ENCODE data around the gene TMEM132D.

The TMEM132D gene

GRCh38 chr12:129819391-129819790, 84.4 kb downstream of the TMEM132D start:
- no peak for DNase-seq

- DNase-seq: no peak
These were observed 88.0 kb downstream of the TMEM132D start for GRCh38 chr12:129815846-129816245.

GRCh38 chr12:129811963-129812362, 91.9 kb downstream of the TMEM132D start:
- no peak for DNase-seq

GRCh38 chr12:129807136-129807535, 96.7 kb downstream of the TMEM132D start:
- DNase-seq: no peak

GRCh38 chr12:129791396-129791795, 112.4 kb downstream of the TMEM132D start:
- DNase-seq: no peak

GRCh38 chr12:129790930-129791329, 112.9 kb downstream of the TMEM132D start:
- DNase-seq: no peak

GRCh38 chr12:129790331-129790730, 113.5 kb downstream of the TMEM132D start:
- DNase-seq: no peak

GRCh38 chr12:129789921-129790320, 113.9 kb downstream of the TMEM132D start:
- no peak for DNase-seq

- no peak for DNase-seq
These were observed 115.2 kb downstream of the TMEM132D start for GRCh38 chr12:129788506-129789084.

- no peak for DNase-seq
These were observed 123.8 kb downstream of the TMEM132D start for GRCh38 chr12:129779989-129780388.

GRCh38 chr12:129779033-129779432, 124.8 kb downstream of the TMEM132D start:
- no peak for DNase-seq

- DNase-seq: no peak
These were observed 126.7 kb downstream of the TMEM132D start for GRCh38 chr12:129776977-129777667.

- DNase-seq: no peak
These were observed 131.0 kb downstream of the TMEM132D start for GRCh38 chr12:129772501-129773493.

- no peak for DNase-seq
These were observed 132.6 kb downstream of the TMEM132D start for GRCh38 chr12:129771238-129771637.

GRCh38 chr12:129765719-129766118, 138.1 kb downstream of the TMEM132D start:
- DNase-seq: no peak

- DNase-seq: no peak
These were observed 141.4 kb downstream of the TMEM132D start for GRCh38 chr12:129762436-129762835.

- DNase-seq: no peak
These were observed 150.2 kb downstream of the TMEM132D start for GRCh38 chr12:129753586-129753985.

- no peak for DNase-seq
These were observed 153.4 kb downstream of the TMEM132D start for GRCh38 chr12:129750421-129750820.

GRCh38 chr12:129746318-129746717, 157.5 kb downstream of the TMEM132D start:
- DNase-seq: no peak

- DNase-seq: no peak
These were observed 174.7 kb downstream of the TMEM132D start for GRCh38 chr12:129729170-129729569.

GRCh38 chr12:129727100-129727499, 176.7 kb downstream of the TMEM132D start:
- DNase-seq: no peak

- no peak for DNase-seq
These were observed 180.6 kb downstream of the TMEM132D start for GRCh38 chr12:129723260-129723659.

- DNase-seq: no peak
These were observed 183.2 kb downstream of the TMEM132D start for GRCh38 chr12:129720618-129721017.

GRCh38 chr12:129719416-129719815, 184.4 kb downstream of the TMEM132D start:
- DNase-seq: no peak
